Omental fat pad (tissue), 4 donors: ENCODE data around the gene HOXA11. TPM values are rescaled to one million over a fixed set of nuclear protein-coding genes. Genes with fewer than 3 reads are reported as not detected.

ENCODE experiments used
- ATAC-seq: fragments of 150-250 bp; one replicate; pipeline ENCODE4 v1.9.1; 2016; ENCODE audit warnings: mild to moderate bottlenecking, moderate library complexity; ENCODE audit not compliant: low FRiP score
- DNase-seq: peaks from one replicate; pipeline ENCODE4 v3.0.0-alpha.2; 2019; ENCODE audit warnings: low spot score
- total RNA-seq, 4 donors: library from RNA; depleted of rRNA; stranded (reverse); fragments of >200 nt; gene quantifications; one replicate each; pipeline ENCODE4 v1.1.0, GENCODE V29; 2016
- TF ChIP-seq, protein P1 (sequence below), 3 donors: fragments of 450-650 bp; IDR thresholded peaks; one replicate each; pipeline ENCODE4 v1.5.1; 2016 to 2017; ENCODE audit warnings: antibody characterized with exemption in 3 of 3, mild to moderate bottlenecking in 3 of 3, moderate library complexity in 2 of 3

Gene HOXA11
- total RNA-seq, 4 donors from 2014 or later, result not detected

DNA sequence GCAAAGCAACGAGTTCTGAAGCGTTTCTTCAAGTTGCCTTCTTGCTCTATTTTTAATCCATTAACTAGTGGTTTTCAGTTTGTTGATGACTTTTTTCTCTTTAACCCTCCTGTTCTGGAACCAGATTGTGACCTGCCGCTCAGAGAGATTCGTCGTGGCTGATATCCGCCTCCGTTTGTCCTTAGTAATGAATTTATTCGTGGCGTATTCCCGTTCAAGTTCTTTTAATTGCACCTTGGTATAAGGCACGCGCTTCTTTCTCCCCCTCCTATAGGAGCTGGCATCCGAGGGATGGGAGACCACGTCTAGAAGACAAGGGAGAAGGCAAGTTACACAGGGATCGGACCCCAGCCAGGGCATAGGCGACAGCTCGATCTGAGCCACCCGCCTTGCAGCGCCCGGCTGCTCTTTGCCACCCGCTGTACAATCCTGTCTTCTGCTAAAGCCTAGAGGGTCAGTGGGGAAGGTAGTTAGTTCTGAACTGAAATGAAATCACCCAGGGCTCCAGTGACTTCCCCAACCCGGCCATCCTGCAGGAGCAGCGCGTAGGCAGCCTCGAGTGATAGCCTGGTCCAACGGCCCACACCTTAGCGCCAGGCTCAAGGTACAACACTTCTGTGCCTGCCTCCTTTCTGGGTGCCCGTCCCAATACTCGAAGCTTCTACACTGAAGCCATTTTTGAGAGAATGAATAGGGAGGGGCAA, 13.3 kb upstream of the HOXA11 start:
- DNase-seq, result no peak
- TF ChIP-seq, protein P1, sequence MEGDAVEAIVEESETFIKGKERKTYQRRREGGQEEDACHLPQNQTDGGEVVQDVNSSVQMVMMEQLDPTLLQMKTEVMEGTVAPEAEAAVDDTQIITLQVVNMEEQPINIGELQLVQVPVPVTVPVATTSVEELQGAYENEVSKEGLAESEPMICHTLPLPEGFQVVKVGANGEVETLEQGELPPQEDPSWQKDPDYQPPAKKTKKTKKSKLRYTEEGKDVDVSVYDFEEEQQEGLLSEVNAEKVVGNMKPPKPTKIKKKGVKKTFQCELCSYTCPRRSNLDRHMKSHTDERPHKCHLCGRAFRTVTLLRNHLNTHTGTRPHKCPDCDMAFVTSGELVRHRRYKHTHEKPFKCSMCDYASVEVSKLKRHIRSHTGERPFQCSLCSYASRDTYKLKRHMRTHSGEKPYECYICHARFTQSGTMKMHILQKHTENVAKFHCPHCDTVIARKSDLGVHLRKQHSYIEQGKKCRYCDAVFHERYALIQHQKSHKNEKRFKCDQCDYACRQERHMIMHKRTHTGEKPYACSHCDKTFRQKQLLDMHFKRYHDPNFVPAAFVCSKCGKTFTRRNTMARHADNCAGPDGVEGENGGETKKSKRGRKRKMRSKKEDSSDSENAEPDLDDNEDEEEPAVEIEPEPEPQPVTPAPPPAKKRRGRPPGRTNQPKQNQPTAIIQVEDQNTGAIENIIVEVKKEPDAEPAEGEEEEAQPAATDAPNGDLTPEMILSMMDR (IDR thresholded peaks at IDR 0.05), result no peak
- no peak for ATAC-seq

DNA sequence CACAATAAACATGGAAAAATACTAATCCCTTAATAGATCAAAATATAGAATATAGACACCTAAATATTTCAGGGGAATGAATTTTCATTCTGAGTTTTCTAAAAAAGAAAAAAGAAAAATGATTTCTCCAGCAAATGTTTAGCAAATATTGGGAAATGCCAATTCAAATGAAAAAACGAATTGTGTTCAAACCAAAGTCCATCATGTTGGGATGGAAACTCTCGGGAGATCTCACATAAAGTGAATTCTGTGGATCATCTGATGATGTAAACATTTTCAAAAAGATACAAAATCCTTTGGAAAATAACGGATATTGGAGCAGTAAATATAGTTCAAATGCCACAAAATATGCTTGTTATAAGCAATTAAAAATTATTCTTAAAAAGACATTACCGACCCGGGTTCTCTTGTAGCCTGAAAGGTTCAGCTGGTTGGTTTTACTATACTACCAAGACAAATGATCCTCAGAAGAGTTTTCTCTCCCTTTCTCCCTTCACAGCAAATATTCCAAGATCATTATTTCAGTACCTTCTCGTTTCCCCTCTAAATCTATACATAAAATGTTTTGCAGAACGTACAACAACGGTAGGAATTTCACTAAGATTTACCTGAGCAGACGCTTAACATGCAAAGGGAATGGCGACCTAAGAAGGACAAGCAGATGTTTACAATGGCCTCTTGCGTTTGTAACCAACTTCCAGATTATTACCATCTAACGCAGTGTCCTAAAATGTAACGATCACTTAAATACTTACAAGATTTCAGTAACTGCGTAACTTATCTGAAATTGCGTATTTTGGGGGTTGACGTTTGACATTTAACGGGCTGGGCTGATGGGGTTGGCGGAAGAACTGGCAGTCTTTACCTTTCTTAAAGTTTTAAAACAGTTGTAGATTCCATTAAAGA, 12.4 kb upstream of the HOXA11 start:
- ATAC-seq, result no peak
- TF ChIP-seq, protein P1 (IDR thresholded peaks at IDR 0.05), result no peak
- no peak for DNase-seq

GRCh38 chr7:27196287-27196767, 11.3 kb upstream of the HOXA11 start:
- ATAC-seq (no peak), DNase-seq (peak; percentile 98)
- TF ChIP-seq, protein P1 (IDR thresholded peaks at IDR 0.05), result peak in 1 of 3 donors; percentile 71

GRCh38 chr7:27194686-27195379, 9.8 kb upstream of the HOXA11 start:
- ATAC-seq (no peak), DNase-seq (no peak)
- TF ChIP-seq, protein P1 (IDR thresholded peaks at IDR 0.05), result no peak

DNA sequence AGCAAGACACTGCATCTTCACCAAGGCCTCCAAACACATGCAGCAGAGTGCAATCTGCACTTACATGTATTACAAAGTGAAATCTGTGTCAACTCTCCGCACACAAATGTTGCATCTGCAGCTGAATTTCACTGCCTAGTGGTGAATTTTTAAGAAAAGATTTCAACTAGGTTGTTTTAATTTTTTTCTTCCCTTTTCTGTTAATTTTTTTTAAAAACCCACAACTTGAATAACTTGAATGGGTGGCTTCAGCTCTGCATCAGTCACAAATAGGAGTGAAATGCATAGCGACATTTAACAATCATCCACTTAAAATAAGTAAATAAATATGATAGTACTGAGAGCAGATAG, 8.9 kb upstream of the HOXA11 start:
- TF ChIP-seq, protein P1 (IDR thresholded peaks at IDR 0.05), result no peak
- DNase-seq (no peak), ATAC-seq (no peak)

DNA sequence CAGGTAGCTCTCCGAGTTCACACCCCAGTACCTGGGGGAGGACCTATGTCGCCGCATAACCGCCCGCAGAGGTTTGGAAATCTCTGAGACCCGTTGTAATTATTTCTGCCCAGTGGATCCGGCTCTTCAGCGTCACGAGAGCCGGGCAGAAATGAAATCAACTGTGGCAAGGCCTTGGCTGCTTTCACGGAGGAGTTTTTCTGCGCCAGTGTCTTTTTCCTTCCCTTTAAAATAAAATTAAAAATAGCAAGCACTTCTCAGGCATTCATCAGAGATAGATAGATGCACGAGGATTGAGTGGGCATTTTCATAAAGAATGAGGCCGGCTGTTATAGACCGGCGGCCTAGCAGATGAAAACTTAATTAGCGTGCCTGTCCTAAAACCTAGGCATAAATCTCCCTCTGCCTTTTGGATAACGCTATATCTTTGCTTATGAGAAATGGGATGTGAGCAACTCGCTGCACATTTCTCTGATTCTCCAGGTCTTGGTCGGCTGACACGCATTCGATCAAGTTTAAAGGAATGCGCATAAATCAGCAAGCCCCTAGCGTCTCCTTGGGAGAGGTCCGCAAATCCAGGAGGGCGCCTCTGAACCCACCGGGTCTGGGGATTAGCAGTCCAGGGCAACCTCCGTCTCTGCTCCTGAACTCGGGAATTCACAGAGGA, 8.4 kb upstream of the HOXA11 start:
- ATAC-seq (no peak), DNase-seq (no peak)
- TF ChIP-seq, protein P1 (IDR thresholded peaks at IDR 0.05), result no peak
